Measurements from ENCODE around the gene BRPF1. TPM values are rescaled to one million over a fixed set of nuclear protein-coding genes. Genes with fewer than 3 reads are reported as not detected.

The BRPF1 gene
- total RNA-seq, 4 donors from 2014 or later, result 19.4 to 36.6 (median 20.3) TPM

- 86 to 87% methylated on average over 4 of the region's 4 CpGs for WGBS, 2 donors
- Histone ChIP-seq H3K36me3 (no peaks in the 10 kb centered on the region), H3K4me3 (replicated peaks in 1 of 3) (no peak overlapping the region), H3K4me1 (peaks cover 4 to 5% of the 10 kb centered on the region in 2 donors), H3K27ac (no peak overlapping the region), H3K27me3 (no peaks in the 10 kb centered on the region), H3K9me3 (no peaks in the 10 kb centered on the region)
- no peak for DNase-seq
- intact Hi-C loops (cut with DNase I), result no loop called here
- no peak for TF ChIP-seq POLR2A (IDR thresholded peaks at IDR 0.05)
Observed at GRCh38 chr3:9725775-9726515, 5.6 kb upstream of the BRPF1 start.

GRCh38 chr3:9727041-9727595, 4.4 kb upstream of the BRPF1 start:
- DNase-seq, result no peak
- Histone ChIP-seq H3K4me3 (replicated peaks in 1 of 3) (no peak overlapping the region), H3K4me1 (peaks cover 5% of the 10 kb centered on the region in 2 donors), H3K9me3 (no peaks in the 10 kb centered on the region), H3K27ac (no peak overlapping the region), H3K36me3 (no peaks in the 10 kb centered on the region), H3K27me3 (no peaks in the 10 kb centered on the region)
- WGBS, 2 donors, result 11 to 17% methylated on average over 11 of the region's 11 CpGs
- intact Hi-C loops (cut with DNase I), result no loop called here
- no peak for TF ChIP-seq POLR2A (IDR thresholded peaks at IDR 0.05)
- TF ChIP-seq CTCF (IDR thresholded peaks at IDR 0.05), result peak in 1 of 6 experiments; percentile 12

- H3K4me3 ChIP-seq (replicated peaks in 1 of 3), result no peak overlapping the region
- H3K27me3 ChIP-seq, result no peaks in the 10 kb centered on the region
- no peak overlapping the region for H3K27ac ChIP-seq
- H3K4me1 ChIP-seq, result peaks cover 10 to 11% of the 10 kb centered on the region in 2 donors
- no peak for TF ChIP-seq CTCF (IDR thresholded peaks at IDR 0.05)
- TF ChIP-seq POLR2A (IDR thresholded peaks at IDR 0.05), result no peak
- intact Hi-C loops (cut with DNase I), result no loop called here
- no peaks in the 10 kb centered on the region for H3K9me3 ChIP-seq
- no peak for DNase-seq
- WGBS, 2 donors, result 90 to 93% methylated on average over 2 of the region's 2 CpGs
- H3K36me3 ChIP-seq, result no peaks in the 10 kb centered on the region
Observed at GRCh38 chr3:9727743-9728142, 3.8 kb upstream of the BRPF1 start.

GRCh38 chr3:9729419-9729818, 2.1 kb upstream of the BRPF1 start:
- H3K27me3 ChIP-seq, result no peaks in the 10 kb centered on the region
- intact Hi-C loops (cut with DNase I), result no loop called here
- DNase-seq, result no peak
- H3K36me3 ChIP-seq, result peaks cover 0 to 4% of the 10 kb centered on the region in 2 donors
- TF ChIP-seq CTCF (IDR thresholded peaks at IDR 0.05), result no peak
- no peak for TF ChIP-seq POLR2A (IDR thresholded peaks at IDR 0.05)
- H3K4me3 ChIP-seq (replicated peaks in 1 of 3), result no peak overlapping the region
- no peaks in the 10 kb centered on the region for H3K9me3 ChIP-seq
- WGBS, 2 donors, result 89% methylated on average over 10 of the region's 10 CpGs
- H3K4me1 ChIP-seq, result peaks cover 19 to 20% of the 10 kb centered on the region in 2 donors
- no peak overlapping the region for H3K27ac ChIP-seq

GRCh38 chr3:9730657-9731205, 804 bp upstream of the BRPF1 start:
- 1 to 2% methylated on average over 16 of the region's 17 CpGs for WGBS, 2 donors
- H3K36me3 ChIP-seq, result peaks cover 8 to 11% of the 10 kb centered on the region in 2 donors
- peaks cover 19 to 20% of the 10 kb centered on the region in 2 donors for H3K4me1 ChIP-seq
- intact Hi-C loops (cut with DNase I), result loop anchor here (10.0 kb wide), 1 partner anchor 226 kb away; no protein-coding TSS in a partner anchor
- TF ChIP-seq POLR2A (IDR thresholded peaks at IDR 0.05), result no peak
- peak in 1 of 6 experiments; percentile 4 for TF ChIP-seq CTCF (IDR thresholded peaks at IDR 0.05)
- no peaks in the 10 kb centered on the region for H3K27me3 ChIP-seq
- H3K27ac ChIP-seq, result peak overlapping the region; percentile 72 to 100 (median 92)
- DNase-seq, result no peak
- no peaks in the 10 kb centered on the region for H3K9me3 ChIP-seq
- peak overlapping the region in 1 of 3 donors; percentile 99 for H3K4me3 ChIP-seq (replicated peaks in 1 of 3)
